Measurements from ENCODE around the gene FBXL19.
A peak's percentile ranks its signal among the peaks of the same experiment; 100 is the strongest.

FBXL19 gene

GRCh38 chr16:30895627-30896260 is 27.6 kb upstream of the FBXL19 start:
- no peak for DNase-seq

GRCh38 chr16:30896261-30896888 is 27.0 kb upstream of the FBXL19 start, which contains the start of gene CTF1:
Gene CTF1, plus strand, starts transcription at chr16:30896614. Its CDS starts 30 bp downstream, at chr16:30896644.
- no peak for DNase-seq

- peak; percentile 31 for DNase-seq
These were observed 26.3 kb upstream of the FBXL19 start for GRCh38 chr16:30896889-30897733.

GRCh38 chr16:30899794-30900193 is 23.6 kb upstream of the FBXL19 start:
- no peak for DNase-seq

- DNase-seq = no peak
These were observed 22.8 kb upstream of the FBXL19 start for GRCh38 chr16:30900588-30900987.

- DNase-seq = no peak
These were observed 22.0 kb upstream of the FBXL19 start for GRCh38 chr16:30901201-30902028.

- DNase-seq = no peak
These were observed 21.1 kb upstream of the FBXL19 start for GRCh38 chr16:30902029-30902972.

GRCh38 chr16:30903002-30903401 is 20.4 kb upstream of the FBXL19 start:
- no peak for DNase-seq

GRCh38 chr16:30903596-30903995 is 19.8 kb upstream of the FBXL19 start:
- no peak for DNase-seq

- no peak for DNase-seq
These were observed 19.1 kb upstream of the FBXL19 start for GRCh38 chr16:30904114-30904780.

- DNase-seq = no peak
These were observed 16.3 kb upstream of the FBXL19 start for GRCh38 chr16:30907064-30907463.

GRCh38 chr16:30910427-30911029 is 12.8 kb upstream of the FBXL19 start:
- no peak for DNase-seq

- no peak for DNase-seq
These were observed 10.5 kb upstream of the FBXL19 start for GRCh38 chr16:30912794-30913412.

- no peak for DNase-seq
These were observed 8.5 kb upstream of the FBXL19 start for GRCh38 chr16:30914830-30915229.

- DNase-seq = no peak
These were observed 4.8 kb upstream of the FBXL19 start for GRCh38 chr16:30918614-30919013.

GRCh38 chr16:30920891-30921290 is 2.5 kb upstream of the FBXL19 start:
- DNase-seq = no peak

- DNase-seq = no peak
These were observed 2.0 kb upstream of the FBXL19 start for GRCh38 chr16:30921459-30921747.

GRCh38 chr16:30921748-30922419 is 1.5 kb upstream of the FBXL19 start:
- peak; percentile 88 for DNase-seq

- peak; percentile 99 for DNase-seq
These were observed 882 bp upstream of the FBXL19 start for GRCh38 chr16:30922420-30922959.
